HG03064 (cell line): ENCODE results near the gene MAPK6.
"Not testable (repeated sequence)": the region's sequence is repeated elsewhere in the genome, so short reads cannot be mapped to it uniquely, and the experiment has no call there.

Experiments used
- ATAC-seq: cut with Tn5 transposase; IDR thresholded peaks from one replicate; pipeline ENCODE4 v1.9.1; 2021; ENCODE audit warnings: low read depth; ENCODE audit not compliant: unreplicated experiment

The MAPK6 gene

GRCh38 chr15:52078876-52079700 is 60.1 kb downstream of the MAPK6 start:
- ATAC-seq, result no peak

GRCh38 chr15:52080031-52080430 is 61.0 kb downstream of the MAPK6 start:
- no peak for ATAC-seq

GRCh38 chr15:52080706-52081392 is 61.8 kb downstream of the MAPK6 start:
- ATAC-seq, result no peak

GRCh38 chr15:52082197-52083036 is 63.4 kb downstream of the MAPK6 start:
- peak; percentile 66 for ATAC-seq

DNA sequence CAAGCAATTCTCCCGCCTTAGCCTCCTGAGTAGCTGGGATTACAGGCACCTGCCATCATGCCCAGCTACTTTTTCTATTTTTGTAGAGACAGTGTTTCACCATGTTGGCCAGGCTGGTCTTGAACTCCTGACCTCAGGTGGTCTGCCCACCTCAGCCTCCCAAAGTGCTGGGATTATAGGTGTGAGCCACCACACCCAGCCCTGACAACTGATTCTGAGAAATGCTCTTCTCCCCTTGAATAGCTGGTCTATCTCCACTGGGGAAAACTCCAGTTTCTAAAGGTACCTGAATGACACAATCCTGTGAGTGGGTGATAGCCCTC is 64.0 kb downstream of the MAPK6 start:
- ATAC-seq, result peak; percentile 24

GRCh38 chr15:52083603-52084002 is 64.6 kb downstream of the MAPK6 start:
- no peak for ATAC-seq

- ATAC-seq, result no peak
These were observed 66.3 kb downstream of the MAPK6 start for GRCh38 chr15:52085299-52085698.

DNA sequence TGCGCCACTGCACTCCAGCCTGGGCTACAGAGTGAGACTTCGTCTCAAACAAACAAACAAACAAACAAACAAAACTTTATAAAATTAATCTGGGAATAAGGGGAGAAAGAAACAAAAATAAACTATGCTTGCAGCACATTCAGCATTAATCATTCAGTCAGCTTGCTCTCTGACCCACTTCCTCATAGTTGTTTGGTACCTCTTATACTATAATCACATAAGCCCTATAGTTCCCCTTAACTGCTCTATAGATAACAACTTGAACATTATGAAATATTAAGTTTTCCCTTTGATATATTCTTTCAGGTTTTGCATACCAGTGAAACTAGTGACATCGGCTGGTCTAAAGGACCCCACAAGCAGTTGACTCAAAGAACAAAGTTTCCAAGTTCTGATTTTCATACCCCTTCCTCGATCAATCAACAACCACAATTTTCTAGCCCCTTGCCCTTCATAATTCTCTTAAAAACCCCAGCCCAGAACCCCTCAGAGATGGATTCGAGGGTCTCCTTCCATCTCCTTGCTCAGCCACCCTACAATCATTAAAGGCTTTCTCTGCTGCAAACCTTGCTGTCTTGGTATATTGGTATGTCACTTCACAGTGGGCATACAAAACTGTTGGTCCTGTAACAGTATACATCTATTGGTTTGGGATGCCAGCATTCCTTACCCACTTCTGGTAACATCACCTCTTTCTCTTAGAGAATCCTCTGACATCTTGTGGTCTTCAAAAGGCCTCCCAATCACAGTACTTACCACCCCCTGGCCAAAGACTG is 67.2 kb downstream of the MAPK6 start:
- ATAC-seq, result no peak

DNA sequence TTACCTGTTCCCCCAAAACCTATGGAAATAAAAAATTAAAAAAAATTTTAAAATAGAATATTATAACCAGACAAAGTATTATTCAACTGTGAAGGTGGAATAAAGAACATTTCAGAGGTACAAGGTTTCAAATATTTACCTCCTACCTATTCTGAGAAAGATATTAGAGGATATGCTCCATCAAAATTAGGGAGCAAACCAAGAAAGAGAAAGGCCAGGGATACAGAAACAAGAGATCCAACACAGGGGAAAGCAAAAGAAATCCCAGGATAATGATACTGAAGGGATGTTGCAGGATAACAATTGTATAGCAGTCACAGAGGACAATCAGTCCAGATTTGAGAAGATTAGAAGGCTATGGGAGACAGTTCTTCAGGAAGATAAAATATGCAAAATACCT is 71.2 kb downstream of the MAPK6 start:
- ATAC-seq, result no peak

- ATAC-seq, result no peak
These were observed 74.1 kb downstream of the MAPK6 start for GRCh38 chr15:52093167-52093538.

DNA sequence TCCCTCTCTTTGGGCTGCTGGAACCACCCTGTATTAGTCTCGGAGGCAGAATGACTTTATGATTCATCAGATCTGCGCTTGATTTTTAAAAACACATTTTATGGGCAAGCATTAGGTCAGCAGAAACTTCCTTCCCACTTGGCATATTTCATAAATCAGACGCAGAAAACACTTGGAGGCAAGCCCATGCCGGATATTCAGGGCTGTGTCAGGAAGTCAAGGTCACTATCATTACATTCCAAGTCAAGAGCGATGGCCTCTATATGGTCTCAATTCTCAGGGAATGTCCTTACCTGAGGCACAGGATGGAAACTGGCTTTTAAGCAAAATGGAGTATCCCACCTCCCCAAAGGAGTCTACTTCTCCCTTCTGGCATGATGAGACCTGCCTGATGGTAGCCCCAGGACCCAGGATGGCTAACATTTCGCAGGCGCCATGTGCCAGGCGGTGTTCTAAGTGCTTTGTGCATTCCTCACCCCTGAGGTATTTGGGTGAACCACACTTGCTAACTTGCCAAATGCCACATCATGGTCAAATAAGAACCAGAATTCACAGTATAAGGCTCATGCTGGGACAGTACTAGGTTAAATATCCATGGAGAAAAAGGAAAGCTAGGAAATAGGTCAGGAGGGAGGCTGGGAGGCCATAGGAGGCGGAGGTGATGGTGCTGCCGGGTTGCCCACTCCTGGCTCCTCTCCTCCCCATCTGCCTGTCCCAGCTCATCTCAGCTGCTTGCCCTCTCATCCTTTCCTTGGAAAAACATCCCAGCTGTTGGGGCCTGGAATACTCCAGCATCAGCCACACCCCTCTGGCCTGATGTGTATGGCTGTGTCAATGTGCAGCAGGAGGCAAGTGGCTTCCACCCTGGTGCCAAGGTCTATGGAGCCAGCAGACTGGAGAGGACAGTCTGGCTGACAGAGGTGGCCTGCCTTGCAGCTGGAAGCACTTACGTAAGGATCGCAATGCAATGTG is 74.8 kb downstream of the MAPK6 start:
- ATAC-seq, result no peak

- no peak for ATAC-seq
These were observed 76.0 kb downstream of the MAPK6 start for GRCh38 chr15:52094811-52095584.

DNA sequence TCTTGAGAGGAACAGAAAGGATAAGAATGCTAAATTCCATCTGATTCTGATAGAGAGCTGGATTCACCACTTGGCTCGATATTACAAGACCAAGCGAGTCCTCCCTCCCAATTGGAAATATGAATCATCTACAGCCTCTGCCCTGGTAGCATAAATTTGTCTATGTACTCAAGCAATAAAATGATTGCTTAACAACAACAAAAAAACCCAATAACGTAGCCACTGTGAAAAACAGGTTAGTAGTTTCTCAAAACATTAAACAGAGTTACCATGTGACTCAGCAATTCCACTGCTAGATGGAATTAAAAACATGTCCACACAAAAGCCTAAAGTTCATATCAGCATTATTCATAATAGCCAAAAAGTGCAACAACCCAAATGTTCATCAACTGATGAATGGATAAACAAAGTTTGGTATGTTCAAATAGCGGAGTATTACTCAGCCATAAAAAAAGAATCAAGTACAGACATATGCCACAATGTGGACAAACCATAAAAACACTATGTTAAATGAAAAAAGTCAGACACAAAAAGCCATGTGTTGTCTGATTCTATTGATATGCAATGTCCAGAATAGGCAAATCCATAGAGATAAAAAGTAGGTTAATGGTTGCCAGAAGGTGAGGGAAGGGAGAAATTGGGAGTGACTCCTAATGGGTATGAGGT is 76.7 kb downstream of the MAPK6 start:
- no peak for ATAC-seq

DNA sequence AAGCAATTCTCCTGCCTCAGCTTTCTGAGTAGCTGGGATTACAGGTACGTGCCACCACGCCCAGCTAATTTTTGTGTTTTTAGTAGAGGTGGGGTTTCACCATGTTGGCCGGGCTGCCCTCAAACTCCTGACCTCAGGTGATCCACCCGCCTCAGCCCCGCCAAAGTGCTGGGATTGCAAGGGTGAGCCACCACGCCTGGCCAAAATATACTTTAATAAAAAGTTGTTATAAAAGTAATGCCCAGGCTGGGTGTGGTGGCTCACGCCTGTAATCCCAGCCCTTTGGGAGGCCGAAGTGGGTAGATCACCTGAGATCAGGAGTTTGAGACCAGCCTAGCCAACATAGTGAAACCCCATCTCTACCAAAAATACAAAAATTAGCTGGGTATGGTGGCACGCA is 77.5 kb downstream of the MAPK6 start:
- ATAC-seq, result not testable (repeated sequence)

GRCh38 chr15:52097180-52097579 is 78.2 kb downstream of the MAPK6 start:
- ATAC-seq, result no peak

- no peak for ATAC-seq
These were observed 79.3 kb downstream of the MAPK6 start for GRCh38 chr15:52098323-52098722.

DNA sequence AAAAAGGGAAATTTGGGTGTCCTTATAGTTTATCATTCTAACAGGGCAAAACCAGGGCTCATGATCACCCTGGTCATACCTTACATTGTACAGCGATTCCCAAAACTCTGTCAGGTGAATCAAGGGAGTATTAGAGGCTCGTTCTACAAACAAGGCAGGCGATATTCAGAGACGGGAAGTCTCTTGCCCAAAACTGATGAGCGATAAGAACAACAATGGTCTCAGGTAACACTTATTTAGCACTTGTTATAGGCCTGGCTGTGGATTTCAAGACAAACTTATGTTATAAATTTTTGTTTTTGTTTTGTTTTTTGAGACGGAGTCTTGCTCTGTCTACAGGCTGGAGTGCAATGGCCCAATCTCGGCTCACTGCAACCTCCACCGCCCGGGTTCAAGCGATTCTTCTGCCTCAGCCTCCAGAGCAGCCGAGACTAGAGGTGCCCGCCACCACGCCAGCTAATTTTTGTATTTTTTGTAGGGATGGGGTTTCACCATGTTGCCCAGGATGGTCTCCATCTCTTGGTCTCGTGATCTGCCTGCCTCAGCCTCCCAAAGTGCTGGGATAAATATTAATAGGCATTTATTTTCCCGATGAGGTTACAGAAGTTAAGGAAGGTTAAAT is 80.7 kb downstream of the MAPK6 start:
- no peak for ATAC-seq
